GM19025 (cell line): ENCODE measurements around the gene NPLOC4.
"Not testable (repeated sequence)": the region's sequence is repeated elsewhere in the genome, so short reads cannot be mapped to it uniquely, and the experiment has no call there.

Experiments
- ATAC-seq: cut with Tn5 transposase; IDR thresholded peaks from one replicate; pipeline ENCODE4 v1.9.1; 2021; ENCODE audit warnings: mild to moderate bottlenecking, low read depth, moderate library complexity; ENCODE audit not compliant: unreplicated experiment

Gene NPLOC4

GRCh38 chr17:81635973-81636504 lies 873 bp downstream of the NPLOC4 start:
- no peak for ATAC-seq

DNA sequence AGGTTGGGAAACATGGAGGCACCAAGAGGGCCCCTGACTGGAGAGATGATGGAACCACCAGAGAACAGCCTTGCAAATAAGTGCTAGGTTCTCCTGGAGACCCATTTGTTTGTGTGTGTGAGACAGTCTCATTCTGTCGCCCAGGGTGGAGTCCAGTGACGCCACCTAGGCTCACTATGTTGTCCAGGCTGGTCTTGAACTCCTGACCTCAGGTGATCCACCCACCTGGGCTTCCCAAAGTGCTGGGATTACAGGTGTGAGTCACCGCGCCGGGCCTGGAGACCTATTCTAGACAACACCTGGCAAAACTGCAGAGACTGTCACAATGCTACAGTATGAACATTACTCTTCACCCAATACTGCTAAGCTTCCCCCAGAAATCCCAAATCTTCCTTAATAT lies 1.5 kb downstream of the NPLOC4 start:
- no peak for ATAC-seq

GRCh38 chr17:81631482-81631881 lies 5.4 kb downstream of the NPLOC4 start:
- no peak for ATAC-seq

GRCh38 chr17:81630274-81630673 lies 6.6 kb downstream of the NPLOC4 start:
- no peak for ATAC-seq

DNA sequence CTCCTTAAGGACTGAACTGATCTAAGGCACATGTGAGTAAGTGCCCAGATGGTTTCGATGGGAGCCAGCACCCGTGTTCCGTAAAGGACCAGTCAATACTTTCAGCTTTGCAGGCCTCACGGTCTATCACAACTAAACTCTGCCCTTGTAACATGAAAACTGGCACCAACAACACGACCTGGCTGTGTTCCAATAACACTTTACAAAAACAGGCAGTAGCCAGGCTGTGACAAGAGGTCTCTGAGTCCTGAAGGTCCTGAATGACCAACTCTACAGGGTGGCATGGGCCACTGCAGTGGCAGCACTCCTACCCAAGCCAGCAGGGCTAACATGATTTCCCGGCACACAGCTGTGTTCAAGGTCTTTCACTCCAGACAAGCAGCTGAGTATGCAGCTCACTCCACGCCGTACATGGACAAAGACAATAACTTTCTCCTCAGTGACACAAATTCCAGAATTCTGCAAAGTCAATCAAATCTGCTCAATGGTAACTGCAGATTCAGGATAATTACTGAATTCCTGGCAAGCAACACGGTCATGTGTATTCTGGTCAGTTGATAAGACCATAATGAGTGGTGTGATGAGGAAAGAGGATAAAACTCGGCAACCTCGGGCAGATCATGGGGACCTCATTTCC lies 15.3 kb downstream of the NPLOC4 start:
- no peak for ATAC-seq

DNA sequence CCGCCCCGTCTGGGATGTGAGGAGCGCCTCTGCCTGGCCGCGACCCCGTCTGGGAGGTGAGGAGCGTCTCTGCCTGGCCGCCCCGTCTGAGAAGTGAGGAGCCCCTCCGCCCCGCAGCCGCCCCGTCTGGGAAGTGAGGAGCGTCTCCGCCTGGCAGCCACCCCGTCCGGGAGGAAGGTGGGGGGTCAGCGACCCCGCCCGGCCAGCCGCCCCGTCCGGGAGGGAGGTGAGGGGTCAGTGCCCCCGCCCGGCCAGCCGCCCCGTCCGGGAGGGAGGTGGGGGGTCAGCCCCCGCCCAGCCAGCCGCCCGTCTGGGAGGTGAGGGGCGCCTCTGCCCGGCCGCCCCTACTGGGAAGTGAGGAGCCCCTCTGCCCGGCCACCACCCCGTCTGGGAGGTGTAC lies 18.6 kb downstream of the NPLOC4 start:
- ATAC-seq: not testable (repeated sequence)

DNA sequence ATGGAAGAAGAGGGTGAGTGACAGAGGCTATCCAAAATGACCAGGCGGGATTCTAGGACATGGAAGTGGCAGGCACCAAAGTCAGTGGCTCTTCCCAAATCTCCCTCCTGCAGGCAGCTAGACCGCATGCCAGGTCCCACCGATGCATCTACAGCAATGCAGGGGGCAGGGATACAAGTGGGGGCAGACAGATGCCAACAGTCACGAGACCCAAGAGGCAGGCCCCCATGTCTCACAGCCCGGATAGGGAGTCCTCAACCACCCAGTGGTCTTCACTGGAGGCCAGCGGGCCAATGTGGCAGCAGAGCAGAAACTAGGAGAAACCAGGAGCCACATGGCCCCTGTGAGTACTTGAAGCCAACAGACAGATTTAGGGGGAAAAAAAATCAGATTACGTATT lies 20.0 kb downstream of the NPLOC4 start:
- no peak for ATAC-seq

DNA sequence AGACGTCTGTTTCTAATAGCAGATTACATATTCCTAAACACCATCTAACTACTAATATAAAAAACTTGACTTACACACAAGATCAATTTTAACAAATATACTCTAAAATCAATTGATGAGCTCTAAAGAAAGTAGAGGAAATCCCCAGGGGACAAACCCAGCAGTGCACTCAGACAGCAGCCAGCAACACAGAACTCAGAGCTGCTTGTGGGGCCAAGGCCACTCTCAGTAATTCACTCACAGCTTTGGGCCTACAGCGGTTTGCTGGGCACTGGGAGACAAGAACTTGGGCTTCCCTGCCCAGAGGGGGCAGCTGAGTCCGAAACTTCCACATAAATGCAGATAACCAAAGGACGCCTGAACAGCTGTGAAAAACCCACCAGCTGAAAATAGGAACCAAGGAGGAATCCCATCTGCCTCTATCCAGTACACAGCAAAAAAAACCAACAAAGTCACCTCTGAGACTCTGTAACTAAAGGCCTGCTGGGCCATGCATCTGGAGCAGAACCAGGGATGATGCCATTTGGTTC lies 21.4 kb downstream of the NPLOC4 start:
- no peak for ATAC-seq

GRCh38 chr17:81612172-81612970 lies 24.5 kb downstream of the NPLOC4 start:
- no peak for ATAC-seq

DNA sequence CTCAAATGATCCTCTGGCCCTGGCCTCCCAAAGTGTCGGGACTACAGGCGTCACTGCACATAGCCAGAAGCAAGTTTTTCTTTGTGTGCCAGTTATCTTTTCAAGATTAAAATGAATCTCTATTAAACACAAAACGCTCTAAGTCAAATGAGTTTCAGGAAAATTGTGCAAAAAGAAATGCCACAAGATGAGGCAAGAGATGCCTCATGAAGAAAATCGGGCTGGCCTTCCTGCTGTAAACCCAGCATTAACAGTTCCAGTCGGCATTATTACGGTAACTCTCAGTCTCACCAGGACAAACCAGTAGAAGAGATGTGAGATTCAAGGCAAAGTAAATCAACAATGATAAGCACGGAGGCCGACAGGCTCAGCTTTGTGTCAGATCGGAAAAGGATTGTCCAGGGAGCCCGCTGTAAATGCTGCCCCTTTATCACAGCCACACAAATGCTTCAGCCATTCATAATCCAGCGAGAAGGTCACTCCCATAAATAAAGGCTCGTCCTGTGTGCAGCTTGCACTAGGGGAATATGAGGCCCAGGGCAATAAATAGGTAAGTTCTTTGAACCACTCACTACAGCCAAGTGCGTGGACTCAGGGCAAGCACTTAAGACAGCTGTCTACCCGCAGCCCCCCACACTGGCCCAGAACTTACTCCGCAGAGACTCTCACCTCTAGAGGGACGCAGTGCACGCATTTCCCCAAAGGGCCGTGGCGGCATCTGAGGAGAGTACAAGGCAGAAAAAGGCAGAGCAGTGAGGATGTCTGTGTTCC lies 27.2 kb downstream of the NPLOC4 start:
- no peak for ATAC-seq

GRCh38 chr17:81608605-81609004 lies 28.3 kb downstream of the NPLOC4 start:
- ATAC-seq: no peak

DNA sequence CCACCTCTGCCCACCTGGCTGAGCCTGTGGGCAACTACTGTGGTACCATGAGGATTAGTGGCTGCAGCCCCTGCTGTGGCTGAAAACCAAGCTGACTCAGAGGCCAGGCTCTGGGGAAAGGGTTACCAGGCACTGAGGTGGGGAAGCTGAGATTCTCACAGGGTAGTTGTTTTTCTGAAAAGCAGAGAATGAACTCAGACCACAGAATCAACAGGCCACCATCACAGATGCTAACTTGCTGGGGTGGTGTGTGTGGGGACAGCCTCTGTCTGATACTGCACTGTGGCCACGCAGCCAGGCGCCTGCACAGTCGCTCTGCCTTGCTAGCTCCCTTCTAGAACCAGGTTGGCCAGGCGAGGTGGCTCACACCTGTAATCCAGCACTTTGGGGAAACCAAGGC lies 28.8 kb downstream of the NPLOC4 start:
- no peak for ATAC-seq

- no peak for ATAC-seq
These were observed 29.5 kb downstream of the NPLOC4 start for GRCh38 chr17:81607431-81607830.

GRCh38 chr17:81603846-81604610 lies 32.9 kb downstream of the NPLOC4 start:
- no peak for ATAC-seq

- ATAC-seq: no peak
These were observed 35.3 kb downstream of the NPLOC4 start for GRCh38 chr17:81601525-81602120.

DNA sequence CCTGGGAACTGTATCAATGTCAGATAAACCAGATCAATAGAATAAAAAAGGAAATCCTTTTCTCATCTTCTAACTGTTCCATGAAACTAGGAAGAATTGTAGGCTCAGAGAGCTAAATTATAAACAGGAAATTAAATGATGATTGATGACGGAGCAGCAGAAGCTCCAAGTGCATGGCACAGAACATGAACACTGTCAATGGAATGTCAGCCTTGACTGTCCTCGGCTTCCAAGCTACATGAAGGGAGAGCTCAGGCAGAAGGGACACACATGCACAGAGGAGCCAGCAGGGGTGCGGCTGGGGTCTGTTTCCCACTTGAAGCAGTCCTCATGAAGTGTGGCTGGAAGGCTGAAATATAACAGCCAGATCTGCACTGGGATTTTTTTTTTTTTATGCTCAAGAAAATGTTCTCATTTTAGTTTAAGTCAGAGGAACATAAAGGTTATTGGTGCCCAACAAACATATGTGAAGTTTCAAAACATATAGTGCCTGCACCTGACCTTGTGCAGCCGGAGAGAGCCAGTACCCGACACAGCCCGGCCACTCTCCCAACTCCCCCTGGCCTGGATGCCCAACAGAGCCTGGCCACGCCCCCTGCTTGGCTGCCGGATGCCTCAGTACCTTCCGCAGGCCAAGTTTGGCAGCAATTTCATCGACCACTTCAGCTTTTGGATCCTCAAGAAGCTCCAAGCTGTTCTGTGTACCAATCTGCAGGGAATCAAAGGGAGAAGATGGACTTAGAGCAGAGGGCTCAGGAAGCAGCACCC lies 37.0 kb downstream of the NPLOC4 start:
- ATAC-seq: no peak

DNA sequence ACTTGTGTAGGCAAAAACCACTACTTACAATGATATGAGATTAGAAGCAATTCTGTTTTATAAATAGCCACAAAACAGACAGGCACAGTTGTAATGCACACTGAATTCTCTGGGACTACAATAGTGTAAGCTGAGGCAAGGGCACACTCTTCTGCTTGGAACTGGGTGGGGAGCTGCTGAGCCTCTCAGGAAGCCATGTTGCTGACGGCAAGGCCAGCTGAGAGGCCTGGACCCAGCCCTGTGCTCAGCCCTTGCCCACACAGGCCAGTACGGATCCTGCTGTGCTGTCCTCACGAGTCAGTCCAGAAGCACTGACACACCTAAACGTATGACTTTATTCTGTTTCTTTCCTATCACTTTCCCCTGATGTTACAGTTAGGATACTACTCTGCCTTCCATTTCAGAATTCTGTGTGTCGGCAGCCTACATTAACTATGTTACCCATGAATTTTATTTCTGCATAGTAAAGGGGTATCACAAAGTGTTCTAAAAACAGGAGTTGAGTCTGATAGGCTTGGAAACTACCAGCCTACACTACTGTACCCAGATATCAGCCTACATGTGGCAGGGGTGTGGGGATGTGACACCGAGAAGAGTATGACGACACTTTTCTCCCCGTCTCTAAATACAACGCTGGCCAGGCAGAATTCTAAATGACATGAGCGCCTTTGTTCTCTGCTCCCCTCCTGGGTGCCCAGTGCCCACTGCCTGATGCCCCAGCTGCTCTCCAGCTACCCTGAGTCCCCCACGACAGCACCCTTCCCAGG lies 43.6 kb downstream of the NPLOC4 start:
- ATAC-seq: no peak

DNA sequence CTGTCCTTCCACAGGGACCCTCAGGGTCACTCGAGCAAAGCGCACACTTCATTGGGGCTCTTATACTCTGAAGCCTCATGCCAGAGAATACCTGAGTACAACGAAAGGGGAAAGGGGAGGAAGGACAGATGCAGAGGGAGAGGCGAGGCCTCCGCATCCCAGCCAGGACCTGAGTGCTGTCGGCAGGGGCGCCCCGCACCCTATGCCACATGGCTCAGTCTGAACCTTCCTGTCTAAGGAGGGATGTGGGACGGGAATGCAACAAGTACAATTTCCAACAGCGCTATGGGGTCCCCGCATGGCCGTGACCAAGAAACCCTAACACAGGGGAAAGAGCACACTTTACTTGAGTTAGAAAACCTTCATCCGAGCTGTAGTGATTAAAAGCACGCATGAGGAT lies 44.9 kb downstream of the NPLOC4 start:
- no peak for ATAC-seq
